Stimulated activated CD4-positive, alpha-beta T cell treated with anti-CD3 and anti-CD28 coated beads, Interleukin-4, amount 100 ng/mL, for 24 hours (primary cell): ENCODE results near the gene ANKRD49.

Experiments
- DNase-seq: peaks from one replicate; pipeline ENCODE4 v3.0.0-alpha.2; 2020

ANKRD49 gene

GRCh38 chr11:94511932-94512781 lies 18.4 kb downstream of the ANKRD49 start, which contains the start of gene C11orf97:
Gene C11orf97, plus strand, starts transcription at chr11:94512461. Its CDS starts 68 bp downstream, at chr11:94512529.
- DNase-seq = peak; percentile 49

DNA sequence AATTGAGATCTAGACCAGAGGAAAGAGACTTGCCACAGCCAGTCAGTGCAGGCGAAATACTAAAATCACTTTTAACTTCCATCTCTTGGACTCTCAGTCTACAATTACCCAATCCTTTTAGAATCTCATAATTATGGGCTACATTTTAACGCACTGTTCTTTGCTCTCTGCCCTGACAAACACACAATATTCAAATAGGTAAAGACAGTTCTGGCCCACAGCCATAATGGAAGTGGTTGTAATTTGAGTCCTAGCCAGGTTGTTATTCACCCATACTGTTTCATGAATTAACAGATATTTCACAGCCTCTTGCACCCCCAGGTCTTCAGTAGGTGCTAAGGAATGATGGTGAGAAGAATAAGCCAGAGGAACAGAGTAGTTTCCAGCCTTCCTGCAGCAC lies 19.3 kb downstream of the ANKRD49 start:
- no peak for DNase-seq

- no peak for DNase-seq
Measured at GRCh38 chr11:94515398-94515797, 21.6 kb downstream of the ANKRD49 start.

GRCh38 chr11:94516725-94517124 lies 22.9 kb downstream of the ANKRD49 start:
- no peak for DNase-seq

DNA sequence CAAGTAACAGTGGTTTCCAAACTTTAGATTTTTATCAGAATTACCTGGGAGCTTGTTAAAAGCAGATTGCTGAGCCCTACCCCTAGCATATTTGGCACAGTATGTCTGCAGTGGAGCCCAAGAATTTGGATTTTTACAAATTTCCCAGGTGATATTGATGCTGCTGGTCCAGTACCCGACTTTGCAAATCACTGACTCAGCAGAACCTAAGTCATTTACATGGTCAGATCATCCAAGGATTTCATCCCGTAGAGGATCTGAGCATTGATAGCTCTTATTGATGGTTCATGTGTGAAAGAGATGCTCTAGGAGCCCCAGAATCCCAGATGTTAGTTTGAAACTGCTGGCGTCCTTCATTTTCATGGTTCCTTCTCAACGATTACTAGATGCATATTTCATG lies 24.5 kb downstream of the ANKRD49 start:
- no peak for DNase-seq

- no peak for DNase-seq
Measured at GRCh38 chr11:94519478-94520084, 25.8 kb downstream of the ANKRD49 start.

DNA sequence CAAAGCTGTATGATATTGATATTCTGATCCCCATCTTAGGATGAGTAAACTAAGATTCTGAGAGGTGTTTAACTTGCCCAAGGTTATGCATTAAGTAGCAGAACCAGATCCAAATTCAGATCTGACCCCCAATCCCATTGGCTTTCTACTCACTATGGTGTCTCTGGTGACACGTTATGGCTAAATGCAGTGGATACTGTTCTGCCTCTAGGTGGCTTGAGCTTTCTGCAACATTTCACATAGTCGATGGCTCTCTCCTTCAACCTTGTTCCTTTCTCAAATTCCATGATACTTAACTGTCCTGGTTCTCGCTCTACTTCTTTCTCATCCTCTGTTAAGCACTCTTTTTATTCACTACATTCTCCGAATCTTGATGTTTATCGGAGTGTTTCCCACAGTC lies 27.9 kb downstream of the ANKRD49 start:
- no peak for DNase-seq

GRCh38 chr11:94524341-94524740 lies 30.6 kb downstream of the ANKRD49 start:
- no peak for DNase-seq

GRCh38 chr11:94525546-94526324 lies 32.0 kb downstream of the ANKRD49 start:
- no peak for DNase-seq

DNA sequence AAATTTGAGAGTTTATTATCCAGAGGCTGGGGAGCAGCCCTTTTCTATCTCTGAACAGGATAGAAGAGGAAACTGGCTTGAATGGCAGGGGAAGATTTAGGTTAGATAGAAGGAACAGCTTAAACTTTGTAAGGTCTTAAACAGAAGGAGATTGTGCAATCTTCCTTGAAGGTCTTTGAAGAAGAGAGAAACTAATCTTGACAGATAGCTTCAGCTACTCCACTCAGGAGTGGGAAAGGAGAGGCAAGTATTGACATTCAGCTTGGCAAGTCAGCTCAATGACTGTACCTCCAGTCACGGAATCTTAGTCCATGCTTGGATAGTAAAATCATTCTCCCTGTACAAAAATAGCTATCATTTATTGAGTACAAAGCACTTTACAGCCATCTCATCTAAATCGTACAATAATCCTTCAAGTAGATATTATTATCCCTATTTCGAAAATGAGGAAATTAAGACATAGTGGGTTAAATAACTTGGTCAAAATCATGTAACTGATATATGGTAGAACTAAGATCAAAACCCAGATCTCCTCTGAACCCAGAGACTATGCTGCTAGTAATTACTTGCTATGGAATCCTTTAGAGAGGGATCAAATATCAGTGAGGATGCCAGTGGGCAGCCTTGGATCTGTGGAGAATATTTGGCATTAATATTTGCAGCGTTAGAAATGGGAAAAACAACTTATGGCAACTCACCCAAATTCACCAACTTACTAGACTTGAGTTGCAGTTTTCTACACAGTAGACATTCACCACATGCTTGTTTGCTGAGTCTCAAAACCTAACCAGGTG lies 33.1 kb downstream of the ANKRD49 start:
- no peak for DNase-seq

DNA sequence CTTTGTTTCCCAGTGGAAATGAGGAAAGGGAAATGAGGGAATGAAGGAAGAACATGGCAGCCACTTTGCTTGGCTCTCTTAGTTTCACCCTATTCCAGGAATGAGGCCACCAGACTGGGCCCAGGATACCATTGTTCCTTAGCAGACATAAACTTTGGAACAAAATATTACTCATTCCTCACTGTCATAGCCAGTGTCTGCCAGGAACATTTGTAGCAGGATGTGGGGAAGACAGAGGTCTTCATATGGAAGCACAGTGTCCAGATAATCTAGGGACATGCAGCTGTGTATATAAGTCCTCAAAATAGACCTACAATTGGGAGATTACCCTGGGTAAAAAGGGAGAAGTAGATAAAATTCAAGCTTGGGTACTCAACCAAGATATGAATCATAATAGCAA lies 34.8 kb downstream of the ANKRD49 start:
- no peak for DNase-seq

GRCh38 chr11:94532211-94532610 lies 38.4 kb downstream of the ANKRD49 start:
- no peak for DNase-seq

- no peak for DNase-seq
Measured at GRCh38 chr11:94533206-94533605, 39.4 kb downstream of the ANKRD49 start.

GRCh38 chr11:94533696-94534630 lies 40.2 kb downstream of the ANKRD49 start:
- no peak for DNase-seq

GRCh38 chr11:94536386-94536785 lies 42.6 kb downstream of the ANKRD49 start:
- DNase-seq = no peak

DNA sequence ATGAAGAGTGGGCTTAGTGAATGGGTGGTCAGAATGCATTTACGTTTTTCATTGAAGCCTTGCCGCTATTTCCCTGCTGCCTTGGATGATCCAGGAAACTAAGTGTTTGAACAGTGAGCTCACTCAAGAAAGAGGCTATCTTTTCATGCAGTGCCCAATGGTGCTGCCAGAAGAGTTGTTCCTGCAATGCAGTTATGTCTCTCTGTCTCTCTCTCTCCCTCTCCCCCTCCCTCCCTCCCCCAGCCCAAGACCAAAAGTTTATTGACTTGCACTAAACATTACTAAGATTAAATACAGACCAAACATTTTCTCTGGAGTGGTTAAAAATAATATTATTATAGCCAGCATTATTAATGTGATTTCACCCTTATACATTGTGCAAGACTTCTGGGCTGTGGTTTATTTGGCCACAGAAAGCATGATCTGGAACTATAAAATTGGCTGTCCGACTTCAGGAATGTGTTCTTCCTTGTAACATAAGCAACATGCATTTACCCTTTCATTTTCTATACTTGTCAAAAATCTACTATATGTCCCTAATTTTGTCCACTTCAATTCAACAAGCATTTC lies 43.3 kb downstream of the ANKRD49 start:
- no peak for DNase-seq

DNA sequence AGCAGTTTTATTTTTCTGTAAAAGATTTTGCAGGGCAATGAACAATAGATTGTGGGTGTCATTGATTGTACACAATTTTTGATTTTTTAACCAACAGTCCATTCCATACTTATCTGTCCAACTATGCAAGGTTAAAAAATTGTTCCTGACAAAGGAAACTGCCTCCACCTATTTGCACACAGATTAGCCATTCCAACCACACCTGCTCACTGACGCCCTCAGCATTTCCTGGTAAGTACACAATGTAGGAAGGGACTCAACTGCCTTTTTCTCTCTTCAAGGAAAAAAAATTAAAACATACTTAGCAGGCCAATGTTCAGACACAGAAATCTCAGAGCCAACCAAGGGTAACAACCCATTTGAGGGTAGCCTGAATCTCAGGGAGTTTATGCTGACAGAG lies 45.6 kb downstream of the ANKRD49 start:
- DNase-seq = no peak

DNA sequence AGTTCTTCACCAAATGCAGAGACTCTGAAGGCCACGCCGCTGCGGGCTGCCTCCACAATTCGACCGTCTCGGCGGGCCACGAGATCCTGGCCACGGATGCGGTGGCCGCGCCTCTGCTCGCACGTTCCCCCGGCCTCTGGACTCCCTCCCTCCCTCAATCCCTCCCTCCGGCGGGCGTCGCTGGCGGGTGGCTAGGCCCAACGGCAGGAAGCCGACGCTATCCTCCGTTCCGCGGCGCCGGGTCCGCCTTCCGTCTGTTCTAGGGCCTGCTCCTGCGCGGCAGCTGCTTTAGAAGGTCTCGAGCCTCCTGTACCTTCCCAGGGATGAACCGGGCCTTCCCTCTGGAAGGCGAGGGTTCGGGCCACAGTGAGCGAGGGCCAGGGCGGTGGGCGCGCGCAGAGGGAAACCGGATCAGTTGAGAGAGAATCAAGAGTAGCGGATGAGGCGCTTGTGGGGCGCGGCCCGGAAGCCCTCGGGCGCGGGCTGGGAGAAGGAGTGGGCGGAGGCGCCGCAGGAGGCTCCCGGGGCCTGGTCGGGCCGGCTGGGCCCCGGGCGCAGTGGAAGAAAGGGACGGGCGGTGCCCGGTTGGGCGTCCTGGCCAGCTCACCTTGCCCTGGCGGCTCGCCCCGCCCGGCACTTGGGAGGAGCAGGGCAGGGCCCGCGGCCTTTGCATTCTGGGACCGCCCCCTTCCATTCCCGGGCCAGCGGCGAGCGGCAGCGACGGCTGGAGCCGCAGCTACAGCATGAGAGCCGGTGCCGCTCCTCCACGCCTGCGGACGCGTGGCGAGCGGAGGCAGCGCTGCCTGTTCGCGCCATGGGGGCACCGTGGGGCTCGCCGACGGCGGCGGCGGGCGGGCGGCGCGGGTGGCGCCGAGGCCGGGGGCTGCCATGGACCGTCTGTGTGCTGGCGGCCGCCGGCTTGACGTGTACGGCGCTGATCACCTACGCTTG lies 50.2 kb downstream of the ANKRD49 start, which contains the start of gene FUT4:
TSS of gene FUT4 (plus strand) at position 227 of the 951 bp plus-strand sequence. CDS start at position 440, 213 bp downstream.
- DNase-seq = peak; percentile 73

DNA sequence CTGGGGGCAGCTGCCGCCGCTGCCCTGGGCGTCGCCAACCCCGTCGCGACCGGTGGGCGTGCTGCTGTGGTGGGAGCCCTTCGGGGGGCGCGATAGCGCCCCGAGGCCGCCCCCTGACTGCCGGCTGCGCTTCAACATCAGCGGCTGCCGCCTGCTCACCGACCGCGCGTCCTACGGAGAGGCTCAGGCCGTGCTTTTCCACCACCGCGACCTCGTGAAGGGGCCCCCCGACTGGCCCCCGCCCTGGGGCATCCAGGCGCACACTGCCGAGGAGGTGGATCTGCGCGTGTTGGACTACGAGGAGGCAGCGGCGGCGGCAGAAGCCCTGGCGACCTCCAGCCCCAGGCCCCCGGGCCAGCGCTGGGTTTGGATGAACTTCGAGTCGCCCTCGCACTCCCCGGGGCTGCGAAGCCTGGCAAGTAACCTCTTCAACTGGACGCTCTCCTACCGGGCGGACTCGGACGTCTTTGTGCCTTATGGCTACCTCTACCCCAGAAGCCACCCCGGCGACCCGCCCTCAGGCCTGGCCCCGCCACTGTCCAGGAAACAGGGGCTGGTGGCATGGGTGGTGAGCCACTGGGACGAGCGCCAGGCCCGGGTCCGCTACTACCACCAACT lies 51.0 kb downstream of the ANKRD49 start:
- DNase-seq = no peak
